HepG2 (cell line): ENCODE measurements around the gene PALM2AKAP2. TPM values are rescaled to one million over a fixed set of nuclear protein-coding genes. Genes with fewer than 3 reads are reported as not detected.

Experiments used
- ATAC-seq: fragments of 200-7000 bp; cut with Tn5 transposase; 3 replicates; pipeline ENCODE4 v1.9.1; 2020; ENCODE audit warnings: mild to moderate bottlenecking, moderate library complexity
- BruUV-seq: library from RNA; stranded (reverse); fragments of 400-500 nt; replicated peaks from 2 replicates; lab custom pipeline; 2021; lab: Mats Ljungman, UMichigan
- CTCF ChIA-PET: fragments of 300-600 bp; formaldehyde crosslinking; extraction: SDS; loops from one replicate; lab custom pipeline; 2021; ENCODE audit warnings: low total read pairs, inconsistent platforms, low intra/inter-chr PET ratio; lab: Yijun Ruan, JAX
- POLR2A ChIA-PET: fragments of 350-600 bp; sonication (Branson Sonifier 250); formaldehyde crosslinking; loops from one replicate; lab custom pipeline; 2020; ENCODE audit warnings: antibody characterized with exemption, inconsistent platforms; lab: Yijun Ruan, JAX
- DNase-seq: peaks from one replicate; pipeline ENCODE4 v3.0.0-alpha.2; 2015; ENCODE audit warnings: low spot score
- FAIRE-seq: peaks from 3 replicates; lab custom pipeline; 2011; peaks lifted over from hg19 to GRCh38; lab: Jason Lieb, UNC
- H2AFZ ChIP-seq: one replicate; pipeline ENCODE4 v1.6.1; 2011; ENCODE audit warnings: low read length, inconsistent platforms
- H3K27ac ChIP-seq: fragments of 300-600 bp; 3 replicates; pipeline ENCODE4 v1.8.0; 2011; ENCODE audit warnings: mixed run types, mild to moderate bottlenecking, mixed read lengths, low read length, inconsistent platforms; ENCODE audit not compliant: insufficient read depth; ENCODE audit errors: extremely low read length
- H3K27me3 ChIP-seq, 2 experiments: fragments of 200-600 bp in 1 of 2; 2 replicates in 1 of 2; 3 replicates in 1 of 2; pipeline versions ENCODE4 v1.6.0 to v1.8.0; 2011; ENCODE audit warnings: low read length in 2 of 2, mild to moderate bottlenecking in 2 of 2, moderate library complexity in 2 of 2, inconsistent platforms in 1 of 2; ENCODE audit not compliant: insufficient read depth in 2 of 2, control insufficient read depth in 1 of 2
- H3K36me3 ChIP-seq, 2 experiments: fragments of 200-600 bp in 1 of 2; replicated peaks in 1 of 2; 2 replicates in 1 of 2; 3 replicates in 1 of 2; pipeline versions ENCODE4 v1.5.1 to v1.8.0; 2011; ENCODE audit warnings: low read length in 2 of 2, inconsistent platforms in 1 of 2; ENCODE audit not compliant: insufficient read depth in 2 of 2, control insufficient read depth in 1 of 2
- H3K4me1 ChIP-seq: 2 replicates; pipeline ENCODE4 v1.5.1; 2012; ENCODE audit warnings: low read length, inconsistent platforms; ENCODE audit not compliant: insufficient read depth
- H3K4me2 ChIP-seq: 2 replicates; pipeline ENCODE4 v1.6.0; 2011; ENCODE audit warnings: low read depth, low read length, inconsistent platforms
- H3K4me3 ChIP-seq, 3 experiments: fragments of 200-600 bp in 1 of 3; sonication (generic), shearing (Covaris generic) in 1 of 3; replicated peaks in 1 of 3; 2 replicates each; pipeline ENCODE4 v1.5.1; 2011 to 2016; ENCODE audit warnings: low read length in 3 of 3, inconsistent platforms in 2 of 3, low read depth in 2 of 3, mild to moderate bottlenecking in 2 of 3, control low read depth in 1 of 3, mixed read lengths in 1 of 3; ENCODE audit not compliant: insufficient read depth in 1 of 3
- H3K79me2 ChIP-seq: one replicate; pipeline ENCODE4 v1.6.1; 2011; ENCODE audit warnings: low read length, inconsistent platforms; ENCODE audit not compliant: insufficient read depth
- H3K9ac ChIP-seq: 2 replicates; pipeline ENCODE4 v1.6.0; 2011; ENCODE audit warnings: mild to moderate bottlenecking, low read depth, low read length, inconsistent platforms; ENCODE audit not compliant: insufficient read depth
- H3K9me3 ChIP-seq: 2 replicates; pipeline ENCODE4 v1.5.1; 2012; ENCODE audit warnings: mild to moderate bottlenecking, low read length
- H4K20me1 ChIP-seq: 2 replicates; pipeline ENCODE4 v1.6.0; 2011; ENCODE audit warnings: inconsistent platforms, mild to moderate bottlenecking, low read length, moderate library complexity; ENCODE audit not compliant: insufficient read depth
- PPARG ChIP-seq: conservative IDR thresholded peaks from 2 replicates; pipeline ENCODE4 v1.6.1; 2016; ENCODE audit warnings: missing biosample characterization, missing genetic modification reagents
- TSC22D2 ChIP-seq: sonication (generic); formaldehyde crosslinking; IDR thresholded peaks from 2 replicates; pipeline ENCODE4 v1.5.1; 2020; ENCODE audit warnings: missing genetic modification reagents, mild to moderate bottlenecking, borderline replicate concordance
- ZBTB26 ChIP-seq: IDR thresholded peaks from 2 replicates; pipeline ENCODE4 v1.6.1; 2016; ENCODE audit warnings: missing compliant biosample characterization, missing genetic modification reagents, borderline replicate concordance
- ZBTB39 ChIP-seq: sonication (generic); formaldehyde crosslinking; IDR thresholded peaks from 2 replicates; pipeline ENCODE4 v1.5.0; 2020; ENCODE audit warnings: missing genetic modification reagents
- ZHX2 ChIP-seq, 2 experiments: sonication (generic) in 1 of 2; formaldehyde crosslinking in 1 of 2; IDR thresholded peaks; 2 replicates each; pipeline versions ENCODE4 v1.6.1 to v1.9.0; 2014 to 2022; ENCODE audit warnings: antibody characterized with exemption in 1 of 2, borderline replicate concordance in 1 of 2, inconsistent platforms in 1 of 2, low read depth in 1 of 2, missing genetic modification reagents in 1 of 2
- ZNF281 ChIP-seq: sonication (generic); formaldehyde crosslinking; IDR thresholded peaks from 2 replicates; pipeline ENCODE4 v1.4.0; 2020; ENCODE audit warnings: missing genetic modification reagents, borderline replicate concordance
- ZNF614 ChIP-seq: IDR thresholded peaks from 2 replicates; pipeline ENCODE4 v1.6.1; 2018; ENCODE audit warnings: missing biosample characterization, missing genetic modification reagents, inconsistent platforms, borderline replicate concordance
- WGBS: methylation state at CpG from one replicate; pipeline ENCODE4 v1.1.6; 2017; ENCODE audit warnings: low lambda C conversion rate; 5-methylcytosine and 5-hydroxymethylcytosine counted together
- in situ Hi-C: cut with HindIII; loops from 2 replicates; pipeline ENCODE4 v1.10.0; 2017; ENCODE audit warnings: low pct_unique_long_range_greater_than_20kb; ENCODE audit not compliant: extremely low pct_ligation_motif_present
- intact Hi-C: fragments of 100-400 bp; cut with micrococcal nuclease; formaldehyde crosslinking; loops from one replicate; pipeline ENCODE4 v1.10.0; 2022; ENCODE audit not compliant: unreplicated experiment
- polyA plus RNA-seq, 8 experiments: library from polyadenylated mRNA; depleted of rRNA in 3 of 8; stranded (reverse) in 7 of 8; unstranded in 1 of 8; fragments of >200 nt; fragmentation: Illumina TruSeq in 4 of 8; extraction: Trizol in 4 of 8; gene quantifications; 2 replicates each; pipeline versions ENCODE4 v1.2.1 to v1.2.3, GENCODE V29; 2011 to 2016; ENCODE audit warnings: low read depth in 4 of 8, missing spikeins in 1 of 8, mixed read lengths in 1 of 8; ENCODE audit not compliant: insufficient read depth in 1 of 8
- total RNA-seq, 5 experiments: library from RNA; depleted of rRNA; stranded (reverse); fragments of >200 nt; fragmentation: Illumina TruSeq; extraction: Trizol; gene quantifications; 2 replicates each; pipeline ENCODE4 v1.2.3, GENCODE V29; 2016; ENCODE audit warnings: low read depth in 1 of 5

Gene PALM2AKAP2
- total and polyA plus RNA-seq, 2 of the 13 experiments (the other 11 are each of a cell fraction or from before 2014, with no cell fraction given) = 0.25 to 1.8 TPM

GRCh38 chr9:109821711-109822110 lies 41.7 kb downstream of the PALM2AKAP2 start:
- Histone ChIP-seq H3K9ac (no peak overlapping the region), H3K4me3 (no peak overlapping the region), H2AFZ (no peak overlapping the region), H3K27ac (no peak overlapping the region), H3K36me3 (no peaks in the 10 kb centered on the region), H3K4me1 (peaks cover 11% of the 10 kb centered on the region), H4K20me1 (no peaks in the 10 kb centered on the region), H3K27me3 (no peaks in the 10 kb centered on the region), H3K4me2 (no peak overlapping the region), H3K79me2 (no peaks in the 10 kb centered on the region), H3K9me3 (no peaks in the 10 kb centered on the region)
- 10% methylated on average over 1 of the region's 1 CpG for WGBS
- ATAC-seq (no peak), FAIRE-seq (no peak), DNase-seq (no peak)
- intact Hi-C loops = no loop called here
- BruUV-seq = no TSS peak
- ChIA-PET POLR2A (no interaction called here), CTCF (no interaction called here)
- in situ Hi-C loops = no loop called here
- no peak for TF ChIP-seq ZNF281
- no peak for TF ChIP-seq TSC22D2 (CRISPR knock-in tag)
- TF ChIP-seq ZBTB26 (CRISPR knock-in tag) = no peak
- TF ChIP-seq ZHX2 (IDR thresholded peaks at IDR 0.05; ENCODE audit: low read depth) = no peak
- TF ChIP-seq ZHX2 (CRISPR knock-in tag; IDR thresholded peaks at IDR 0.05; ENCODE audit: borderline replicate concordance) = no peak
- no peak for TF ChIP-seq ZNF614
- TF ChIP-seq PPARG (CRISPR knock-in tag) = no peak
- no peak for TF ChIP-seq ZBTB39 (CRISPR knock-in tag)
